HL-60 (cell line): ENCODE data around the gene IGHMBP2.

Experiments
- CTCF ChIP-seq: IDR thresholded peaks from one replicate; pipeline ENCODE4 v1.5.1; 2011; ENCODE audit warnings: low read length, control low read depth, inconsistent platforms; ENCODE audit not compliant: insufficient read depth
- REST ChIP-seq: IDR thresholded peaks from 2 replicates; pipeline ENCODE4 v1.6.1; 2012; ENCODE audit warnings: low read depth; ENCODE audit not compliant: insufficient replicate concordance
- SPI1 ChIP-seq: IDR thresholded peaks from 2 replicates; pipeline ENCODE4 v1.6.1; 2012; ENCODE audit warnings: low read depth, mild to moderate bottlenecking, borderline replicate concordance

GRCh38 chr11:68978626-68978930 is 74.9 kb downstream of the IGHMBP2 start:
- TF ChIP-seq CTCF, result no peak
- TF ChIP-seq REST, result no peak
- no peak for TF ChIP-seq SPI1
